ENCODE results near the gene MAPK12.
A peak's percentile ranks its signal among the peaks of the same experiment; 100 is the strongest.
"Not testable (repeated sequence)": the region's sequence is repeated elsewhere in the genome, so short reads cannot be mapped to it uniquely, and the experiment has no call there.

MAPK12 gene

DNA sequence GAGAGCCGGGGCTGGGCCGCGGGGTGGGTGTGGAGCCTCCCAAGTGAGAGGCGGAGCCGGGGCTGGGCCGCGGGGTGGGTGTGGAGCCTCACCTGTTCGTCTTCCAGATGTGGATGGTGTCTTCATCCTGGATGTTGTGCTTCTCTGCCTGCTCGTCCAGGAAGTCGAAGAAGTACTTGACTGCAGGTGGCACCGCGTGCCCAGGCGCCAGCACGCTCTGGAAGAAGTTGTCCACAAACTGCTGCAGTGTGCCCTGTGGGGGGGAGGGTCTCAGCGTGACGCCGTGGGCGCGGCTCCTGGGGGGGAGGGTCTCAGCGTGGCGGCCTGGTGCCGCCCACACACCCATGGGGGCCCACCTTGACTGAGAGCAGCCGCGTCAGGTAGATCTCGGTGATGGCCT lies 16.3 kb upstream of the MAPK12 start:
- no peak overlapping the region for H3K4me3 ChIP-seq (ENCODE audit: control insufficient read depth, low read depth, low read length)
- TF ChIP-seq, protein P1, sequence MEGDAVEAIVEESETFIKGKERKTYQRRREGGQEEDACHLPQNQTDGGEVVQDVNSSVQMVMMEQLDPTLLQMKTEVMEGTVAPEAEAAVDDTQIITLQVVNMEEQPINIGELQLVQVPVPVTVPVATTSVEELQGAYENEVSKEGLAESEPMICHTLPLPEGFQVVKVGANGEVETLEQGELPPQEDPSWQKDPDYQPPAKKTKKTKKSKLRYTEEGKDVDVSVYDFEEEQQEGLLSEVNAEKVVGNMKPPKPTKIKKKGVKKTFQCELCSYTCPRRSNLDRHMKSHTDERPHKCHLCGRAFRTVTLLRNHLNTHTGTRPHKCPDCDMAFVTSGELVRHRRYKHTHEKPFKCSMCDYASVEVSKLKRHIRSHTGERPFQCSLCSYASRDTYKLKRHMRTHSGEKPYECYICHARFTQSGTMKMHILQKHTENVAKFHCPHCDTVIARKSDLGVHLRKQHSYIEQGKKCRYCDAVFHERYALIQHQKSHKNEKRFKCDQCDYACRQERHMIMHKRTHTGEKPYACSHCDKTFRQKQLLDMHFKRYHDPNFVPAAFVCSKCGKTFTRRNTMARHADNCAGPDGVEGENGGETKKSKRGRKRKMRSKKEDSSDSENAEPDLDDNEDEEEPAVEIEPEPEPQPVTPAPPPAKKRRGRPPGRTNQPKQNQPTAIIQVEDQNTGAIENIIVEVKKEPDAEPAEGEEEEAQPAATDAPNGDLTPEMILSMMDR (IDR thresholded peaks at IDR 0.05; ENCODE audit: control insufficient read depth, insufficient read depth, low read depth, low read length, missing control alignments) = no peak
- DNase-seq (ENCODE audit: low read depth) = no peak

DNA sequence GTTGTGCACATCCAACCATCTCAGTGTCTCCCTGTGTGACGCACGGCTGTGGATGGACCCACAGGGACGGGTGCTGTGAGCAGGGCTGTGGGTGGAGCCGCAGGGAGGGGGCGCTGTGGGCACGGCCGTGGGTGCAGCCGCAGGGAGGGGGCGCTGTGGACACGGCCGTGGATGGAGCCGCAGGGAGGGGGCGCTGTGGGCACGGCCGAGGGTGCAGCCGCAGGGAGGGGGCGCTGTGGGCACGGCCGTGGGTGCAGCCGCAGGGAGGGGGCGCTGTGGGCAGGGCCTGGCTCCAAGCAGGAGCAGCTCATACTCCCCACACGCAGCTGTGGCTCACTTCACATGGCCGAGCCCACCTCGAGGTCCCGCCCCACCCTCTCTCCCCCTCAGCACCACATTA lies 14.7 kb upstream of the MAPK12 start:
- TF ChIP-seq, protein P1 (IDR thresholded peaks at IDR 0.05; ENCODE audit: control insufficient read depth, insufficient read depth, low read depth, low read length, missing control alignments) = peak; percentile 58
- no peak overlapping the region for H3K4me3 ChIP-seq (ENCODE audit: control insufficient read depth, low read depth, low read length)
- no peak for DNase-seq (ENCODE audit: low read depth)

DNA sequence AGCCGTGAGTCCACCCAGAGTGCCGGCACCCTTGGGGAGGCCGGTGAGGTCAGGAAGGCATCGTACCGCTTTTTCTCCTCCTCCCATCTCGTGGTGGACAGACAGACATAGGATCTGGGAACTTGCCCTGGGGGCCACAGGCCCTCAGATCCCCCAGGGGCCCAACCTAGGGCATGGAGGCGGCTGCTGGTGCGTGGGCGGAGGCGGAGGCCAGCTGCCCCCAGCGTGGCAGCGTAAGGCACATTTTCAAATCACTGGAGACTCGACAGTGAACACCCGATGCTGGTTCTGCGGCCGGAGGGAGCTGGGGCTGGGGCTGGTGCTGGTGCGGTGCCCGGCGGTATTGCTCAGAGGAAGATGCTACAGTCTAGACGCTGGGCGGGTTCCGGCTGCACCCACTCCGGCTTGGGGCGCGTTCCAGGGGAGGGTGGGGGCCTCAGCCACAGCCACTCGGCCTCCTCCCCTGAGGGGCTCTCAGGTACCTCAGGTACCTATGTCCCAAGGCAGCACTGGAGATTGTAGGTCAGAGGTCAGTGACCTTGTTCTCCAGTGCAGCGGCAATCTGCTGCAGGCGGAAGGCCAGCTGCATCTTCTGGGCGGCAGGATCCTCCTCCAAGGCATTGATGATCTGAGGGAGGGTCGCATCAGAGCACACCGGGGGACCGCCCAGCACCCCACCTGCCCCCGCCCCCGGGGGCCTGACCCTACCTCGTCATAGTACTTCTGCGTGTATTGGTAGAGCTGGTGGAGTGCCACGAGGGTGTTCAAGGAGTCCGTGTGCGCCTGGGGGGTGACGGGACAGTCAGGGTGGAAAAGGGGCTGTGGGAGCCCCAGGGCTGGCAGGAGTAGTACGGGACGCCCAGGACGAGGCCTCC lies 13.9 kb upstream of the MAPK12 start:
- no peak for DNase-seq (ENCODE audit: low read depth)
- TF ChIP-seq, protein P1 (IDR thresholded peaks at IDR 0.05; ENCODE audit: control insufficient read depth, insufficient read depth, low read depth, low read length, missing control alignments) = no peak
- no peak overlapping the region for H3K4me3 ChIP-seq (ENCODE audit: control insufficient read depth, low read depth, low read length)

DNA sequence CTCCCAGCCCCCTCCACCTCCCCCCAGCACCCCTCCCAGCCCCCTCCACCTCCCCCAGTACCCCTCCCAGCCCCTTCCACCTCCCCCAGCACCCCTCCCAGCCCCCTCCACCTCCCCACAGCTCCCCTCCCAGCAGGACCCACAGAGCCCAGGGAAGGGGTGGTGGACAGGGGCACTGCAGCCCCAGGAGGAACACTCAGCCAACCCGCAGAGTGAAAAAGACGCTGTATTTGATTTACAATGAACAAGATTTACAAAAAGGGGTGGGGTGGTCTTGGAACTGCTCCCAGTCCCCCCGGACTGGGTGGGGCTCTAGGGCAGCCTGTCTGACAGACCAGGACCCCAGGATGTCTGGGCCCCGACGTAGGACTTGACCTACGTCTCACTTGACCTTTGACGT lies 13.3 kb upstream of the MAPK12 start:
- no peak overlapping the region for H3K4me3 ChIP-seq (ENCODE audit: control insufficient read depth, low read depth, low read length)
- no peak for DNase-seq (ENCODE audit: low read depth)
- TF ChIP-seq, protein P1 (IDR thresholded peaks at IDR 0.05; ENCODE audit: control insufficient read depth, insufficient read depth, low read depth, low read length, missing control alignments) = no peak

DNA sequence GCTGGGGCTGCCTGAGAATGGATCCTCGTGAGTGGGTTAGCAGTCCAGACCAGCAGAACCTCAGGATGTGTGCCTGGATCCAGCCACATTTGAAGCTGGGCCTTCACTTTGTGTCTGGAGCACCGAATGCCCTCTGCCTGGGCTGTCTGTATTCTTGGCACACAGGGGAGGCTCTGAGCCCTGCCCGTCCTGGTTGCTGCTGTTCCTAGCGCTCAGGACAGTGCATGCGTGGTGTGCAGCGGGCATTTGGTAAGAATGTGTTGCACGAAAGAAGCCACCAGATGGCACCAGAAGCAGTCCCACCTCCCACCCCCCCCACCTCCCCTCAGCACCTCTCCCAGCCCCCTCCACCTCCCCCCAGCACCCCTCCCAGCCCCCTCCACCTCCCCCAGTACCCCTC lies 12.8 kb upstream of the MAPK12 start:
- TF ChIP-seq, protein P1 (IDR thresholded peaks at IDR 0.05; ENCODE audit: control insufficient read depth, insufficient read depth, low read depth, low read length, missing control alignments) = peak; percentile 33
- H3K4me3 ChIP-seq (ENCODE audit: control insufficient read depth, low read depth, low read length) = no peak overlapping the region
- DNase-seq (ENCODE audit: low read depth) = no peak

DNA sequence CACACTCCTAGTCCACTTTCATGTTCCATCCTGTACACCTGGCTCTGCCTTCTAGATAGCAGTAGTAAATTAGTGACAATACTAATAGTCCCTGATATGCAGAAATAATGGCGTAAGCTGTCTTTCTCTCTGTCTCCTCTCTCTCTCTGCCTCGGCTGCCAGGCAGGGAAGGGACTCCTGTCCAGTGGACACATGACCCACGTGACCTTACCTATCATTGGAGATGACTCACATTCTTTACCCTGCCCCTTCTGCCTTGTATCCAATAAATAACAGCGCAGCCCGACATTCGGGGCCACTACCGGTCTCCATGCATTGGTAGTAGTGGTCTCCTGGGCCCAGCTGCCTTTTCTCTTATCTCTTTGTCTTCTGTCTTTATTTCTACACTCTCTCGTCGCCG lies 12.3 kb upstream of the MAPK12 start:
- H3K4me3 ChIP-seq (ENCODE audit: control insufficient read depth, low read depth, low read length); DNase-seq (ENCODE audit: low read depth): not testable (repeated sequence)

DNA sequence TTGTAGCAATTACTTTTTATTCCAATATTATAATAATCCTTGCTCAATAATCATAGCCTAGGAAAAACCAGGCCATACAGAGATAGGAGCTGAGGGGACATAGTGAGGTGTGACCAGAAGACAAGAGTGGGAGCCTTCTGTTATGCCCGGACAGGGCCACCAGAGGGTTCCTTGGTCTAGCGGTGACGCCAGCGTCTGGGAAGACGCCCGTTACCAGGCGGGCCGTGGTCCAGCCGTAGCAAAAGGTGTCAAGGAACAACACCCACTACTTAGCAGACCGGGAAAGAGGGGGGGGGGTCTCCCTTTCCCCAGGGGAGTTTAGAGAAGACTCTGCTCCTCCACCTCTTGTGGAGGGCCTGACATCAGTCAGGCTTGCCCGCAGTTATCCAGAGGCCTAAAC lies 11.9 kb upstream of the MAPK12 start:
- not testable (repeated sequence) for H3K4me3 ChIP-seq (ENCODE audit: control insufficient read depth, low read depth, low read length); DNase-seq (ENCODE audit: low read depth)
